DND-41 (cell line): ENCODE results near the gene CDC16.

ENCODE experiments used
- ATAC-seq: fragments of 200-7000 bp; cut with Tn5 transposase; 3 replicates; pipeline ENCODE4 v1.9.1; 2021; ENCODE audit warnings: low read depth; ENCODE audit not compliant: insufficient read depth
- DNase-seq: peaks from one replicate; pipeline ENCODE4 v3.0.0-alpha.2; 2020
- H2AFZ ChIP-seq: 2 replicates; pipeline ENCODE4 v1.6.0; 2012; ENCODE audit warnings: low read depth, low read length
- H3K27ac ChIP-seq: 2 replicates; pipeline ENCODE4 v1.5.1; 2012; ENCODE audit warnings: low read length, inconsistent platforms
- H3K27me3 ChIP-seq: fragments of 200-600 bp; sonication (generic); 2 replicates; pipeline ENCODE4 v1.6.0; 2012; ENCODE audit warnings: low read length, mild to moderate bottlenecking, inconsistent platforms; ENCODE audit not compliant: insufficient read depth, poor library complexity
- H3K36me3 ChIP-seq: 2 replicates; pipeline ENCODE4 v1.5.1; 2012; ENCODE audit warnings: low read length, inconsistent platforms; ENCODE audit not compliant: insufficient read depth
- H3K4me1 ChIP-seq: 2 replicates; pipeline ENCODE4 v1.5.1; 2012; ENCODE audit warnings: mild to moderate bottlenecking, low read length; ENCODE audit not compliant: insufficient read depth
- H3K4me2 ChIP-seq: 2 replicates; pipeline ENCODE4 v1.6.0; 2012; ENCODE audit warnings: mild to moderate bottlenecking, moderate library complexity, low read length, inconsistent platforms; ENCODE audit not compliant: insufficient read depth
- H3K4me3 ChIP-seq, 2 experiments: fragments of 200-600 bp in 1 of 2; shearing (Covaris generic) in 1 of 2; 2 replicates each; pipeline ENCODE4 v1.5.1; 2012 to 2016; ENCODE audit warnings: inconsistent platforms in 2 of 2, low read length in 2 of 2, mild to moderate bottlenecking in 2 of 2, low read depth in 1 of 2, moderate library complexity in 1 of 2
- H3K79me2 ChIP-seq: 2 replicates; pipeline ENCODE4 v1.6.0; 2012; ENCODE audit warnings: low read length, inconsistent platforms; ENCODE audit not compliant: insufficient read depth
- H3K9ac ChIP-seq: 2 replicates; pipeline ENCODE4 v1.6.0; 2012; ENCODE audit warnings: low read depth, mild to moderate bottlenecking, inconsistent platforms, low read length, moderate library complexity
- H3K9me3 ChIP-seq: 2 replicates; pipeline ENCODE4 v1.5.1; 2012; ENCODE audit warnings: low read length, moderate library complexity, mild to moderate bottlenecking, inconsistent platforms; ENCODE audit not compliant: insufficient read depth, severe bottlenecking
- H4K20me1 ChIP-seq: 2 replicates; pipeline ENCODE4 v1.6.0; 2012; ENCODE audit warnings: low read length; ENCODE audit not compliant: insufficient read depth
- CTCF ChIP-seq: IDR thresholded peaks from 2 replicates; pipeline ENCODE4 v1.5.1; 2012; ENCODE audit warnings: borderline replicate concordance, low read length, moderate library complexity, mild to moderate bottlenecking; ENCODE audit not compliant: poor library complexity, severe bottlenecking; ENCODE audit errors: extremely low read depth
- EZH2 ChIP-seq: IDR thresholded peaks from 3 replicates; pipeline ENCODE4 v1.6.1; 2012; ENCODE audit warnings: borderline replicate concordance, low read depth, mild to moderate bottlenecking, moderate library complexity, low read length, inconsistent platforms; ENCODE audit not compliant: severe bottlenecking

Gene CDC16

GRCh38 chr13:114321256-114321655, 86.6 kb downstream of the CDC16 start:
- H3K79me2 ChIP-seq, result peaks cover 94% of the 10 kb centered on the region
- H3K4me3 ChIP-seq, result no peak overlapping the region
- no peak overlapping the region for H3K27ac ChIP-seq
- no peaks in the 10 kb centered on the region for H3K27me3 ChIP-seq
- H3K4me1 ChIP-seq, result peaks cover 45% of the 10 kb centered on the region
- H4K20me1 ChIP-seq, result peaks cover 70% of the 10 kb centered on the region
- no peak for DNase-seq
- H3K4me2 ChIP-seq, result no peak overlapping the region
- no peak for ATAC-seq
- TF ChIP-seq CTCF (no peak), EZH2 (no peak)
- no peak overlapping the region for H2AFZ ChIP-seq
- no peak overlapping the region for H3K9ac ChIP-seq
- no peaks in the 10 kb centered on the region for H3K9me3 ChIP-seq
- H3K36me3 ChIP-seq, result peaks cover 84% of the 10 kb centered on the region
